Glutamatergic neuron (in vitro differentiated cells): Measurements from ENCODE around the gene GGPS1. TPM values are rescaled to one million over a fixed set of nuclear protein-coding genes. Genes with fewer than 3 reads are reported as not detected.
"Not testable (repeated sequence)": the region's sequence is repeated elsewhere in the genome, so short reads cannot be mapped to it uniquely, and the experiment has no call there.

Experiments
- DNase-seq: peaks from one replicate; pipeline ENCODE4 v3.0.0; 2022
- H3K27ac Mint-ChIP-seq: one replicate; pipeline ENCODE4 v1.8.0; 2020; ENCODE audit warnings: mild to moderate bottlenecking, mixed read lengths, inconsistent platforms; ENCODE audit not compliant: unreplicated experiment
- H3K27me3 Mint-ChIP-seq: one replicate; pipeline ENCODE4 v1.8.0; 2020; ENCODE audit warnings: mild to moderate bottlenecking, moderate library complexity, mixed read lengths, inconsistent platforms; ENCODE audit not compliant: unreplicated experiment
- H3K36me3 Mint-ChIP-seq: one replicate; pipeline ENCODE4 v1.8.0; 2020; ENCODE audit warnings: mild to moderate bottlenecking, mixed read lengths, inconsistent platforms; ENCODE audit not compliant: unreplicated experiment
- H3K4me1 Mint-ChIP-seq: one replicate; pipeline ENCODE4 v1.8.0; 2020; ENCODE audit warnings: mild to moderate bottlenecking, low read depth, mixed read lengths, inconsistent platforms; ENCODE audit not compliant: unreplicated experiment
- H3K4me3 Mint-ChIP-seq: one replicate; pipeline ENCODE4 v1.8.0; 2020; ENCODE audit warnings: mild to moderate bottlenecking, mixed read lengths, inconsistent platforms; ENCODE audit not compliant: unreplicated experiment
- H3K9me3 Mint-ChIP-seq: one replicate; pipeline ENCODE4 v1.8.0; 2020; ENCODE audit warnings: mild to moderate bottlenecking, moderate library complexity, mixed read lengths, inconsistent platforms; ENCODE audit not compliant: unreplicated experiment
- total RNA-seq: library from RNA; stranded (reverse); fragmentation: NEBNext Ultra II Directional; extraction: Animal tissue kit (Norgen Biotek cat#: 25700); gene quantifications from one replicate; pipeline ENCODE4 v1.2.1, GENCODE V29; 2021; ENCODE audit not compliant: unreplicated experiment
- TF ChIP-seq, protein P1 (sequence below): fragments of 200-600 bp; sonication (generic); IDR thresholded peaks from one replicate; pipeline ENCODE4 v1.5.0; 2021; ENCODE audit not compliant: partially characterized antibody, unreplicated experiment

Gene GGPS1
- total RNA-seq, 1 donor from 2014 or later: 53.0 TPM

GRCh38 chr1:235351441-235351840 lies 23.1 kb downstream of the GGPS1 start:
- Mint-ChIP-seq H3K9me3 (no peaks in the 10 kb centered on the region), H3K36me3 (no peaks in the 10 kb centered on the region)

GRCh38 chr1:235351898-235352297 lies 23.5 kb downstream of the GGPS1 start:
- no peaks in the 10 kb centered on the region for H3K9me3 Mint-ChIP-seq
- no peak for DNase-seq
- TF ChIP-seq, protein P1, sequence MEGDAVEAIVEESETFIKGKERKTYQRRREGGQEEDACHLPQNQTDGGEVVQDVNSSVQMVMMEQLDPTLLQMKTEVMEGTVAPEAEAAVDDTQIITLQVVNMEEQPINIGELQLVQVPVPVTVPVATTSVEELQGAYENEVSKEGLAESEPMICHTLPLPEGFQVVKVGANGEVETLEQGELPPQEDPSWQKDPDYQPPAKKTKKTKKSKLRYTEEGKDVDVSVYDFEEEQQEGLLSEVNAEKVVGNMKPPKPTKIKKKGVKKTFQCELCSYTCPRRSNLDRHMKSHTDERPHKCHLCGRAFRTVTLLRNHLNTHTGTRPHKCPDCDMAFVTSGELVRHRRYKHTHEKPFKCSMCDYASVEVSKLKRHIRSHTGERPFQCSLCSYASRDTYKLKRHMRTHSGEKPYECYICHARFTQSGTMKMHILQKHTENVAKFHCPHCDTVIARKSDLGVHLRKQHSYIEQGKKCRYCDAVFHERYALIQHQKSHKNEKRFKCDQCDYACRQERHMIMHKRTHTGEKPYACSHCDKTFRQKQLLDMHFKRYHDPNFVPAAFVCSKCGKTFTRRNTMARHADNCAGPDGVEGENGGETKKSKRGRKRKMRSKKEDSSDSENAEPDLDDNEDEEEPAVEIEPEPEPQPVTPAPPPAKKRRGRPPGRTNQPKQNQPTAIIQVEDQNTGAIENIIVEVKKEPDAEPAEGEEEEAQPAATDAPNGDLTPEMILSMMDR: no peak
- no peaks in the 10 kb centered on the region for H3K27me3 Mint-ChIP-seq
- H3K36me3 Mint-ChIP-seq: no peaks in the 10 kb centered on the region
- H3K27ac Mint-ChIP-seq: no peak overlapping the region
- no peak overlapping the region for H3K4me3 Mint-ChIP-seq
- no peaks in the 10 kb centered on the region for H3K4me1 Mint-ChIP-seq

More at GRCh38 chr1:235351441-235351840, 23.1 kb downstream of the GGPS1 start:
- TF ChIP-seq, protein P1: no peak
- H3K27ac Mint-ChIP-seq: no peak overlapping the region
- no peak for DNase-seq
- no peak overlapping the region for H3K4me3 Mint-ChIP-seq
- no peaks in the 10 kb centered on the region for H3K27me3 Mint-ChIP-seq
- H3K4me1 Mint-ChIP-seq: no peaks in the 10 kb centered on the region

- Mint-ChIP-seq H3K27me3 (peaks cover 3% of the 10 kb centered on the region), H3K9me3 (peaks cover 5% of the 10 kb centered on the region), H3K36me3 (no peaks in the 10 kb centered on the region), H3K27ac (no peak overlapping the region), H3K4me3 (no peak overlapping the region), H3K4me1 (no peaks in the 10 kb centered on the region)
- TF ChIP-seq, protein P1: no peak
- DNase-seq: no peak
These were observed 29.4 kb downstream of the GGPS1 start for GRCh38 chr1:235357485-235358373.

DNA sequence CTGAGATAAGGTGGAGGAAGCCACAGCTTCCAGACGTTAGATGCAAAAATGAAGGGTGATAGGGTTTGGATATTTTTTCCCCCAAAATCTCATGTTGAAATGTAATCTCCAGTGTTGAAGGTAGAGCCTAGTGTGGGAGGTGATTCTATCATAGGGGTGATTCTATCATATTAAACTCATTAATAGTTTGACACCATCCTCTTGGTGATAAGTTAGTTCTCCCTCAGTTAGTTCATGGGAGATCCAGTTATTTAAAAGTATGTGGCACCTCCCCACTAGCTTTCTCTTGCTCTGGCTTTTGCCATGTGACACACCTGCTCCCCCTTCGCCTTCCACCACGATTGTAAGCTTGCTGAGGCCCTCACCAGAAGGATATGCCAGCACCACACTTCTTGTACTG lies 30.5 kb downstream of the GGPS1 start:
- H3K9me3 Mint-ChIP-seq: peaks cover 5% of the 10 kb centered on the region
- no peak overlapping the region for H3K27ac Mint-ChIP-seq
- no peaks in the 10 kb centered on the region for H3K4me1 Mint-ChIP-seq

DNA sequence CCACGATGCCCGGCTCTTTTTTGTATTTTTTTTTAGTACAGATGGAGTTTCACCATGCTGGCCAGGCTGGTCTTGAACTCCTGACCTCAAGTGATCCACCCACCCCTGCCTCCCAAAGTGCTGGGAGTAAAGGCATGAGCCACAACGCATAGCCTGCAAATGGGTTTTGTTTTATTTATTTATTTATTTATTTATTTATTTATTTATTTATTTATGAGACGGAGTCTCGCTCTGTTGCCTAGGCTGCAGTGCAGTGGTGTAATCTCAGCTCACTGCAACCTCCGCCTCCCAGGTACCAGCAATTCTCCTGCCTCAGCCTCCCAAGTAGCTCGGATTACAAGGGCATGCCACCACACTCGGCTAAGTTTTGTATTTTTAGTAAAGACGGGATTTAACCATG lies 35.8 kb downstream of the GGPS1 start:
- not testable (repeated sequence) for DNase-seq, H3K36me3 Mint-ChIP-seq, H3K9me3 Mint-ChIP-seq, H3K4me3 Mint-ChIP-seq, H3K27ac Mint-ChIP-seq, H3K27me3 Mint-ChIP-seq, H3K4me1 Mint-ChIP-seq

More for the DNA sequence above, 30.5 kb downstream of the GGPS1 start:
- TF ChIP-seq, protein P1: no peak
- Mint-ChIP-seq H3K36me3 (no peaks in the 10 kb centered on the region), H3K4me3 (no peak overlapping the region), H3K27me3 (peaks cover 3% of the 10 kb centered on the region)
- no peak for DNase-seq
